GM06990 (cell line): ENCODE measurements around the gene FBXO48.

Experiments used
- DNase-seq: peaks from one replicate; pipeline ENCODE4 v3.0.0-alpha.2; 2011; ENCODE audit not compliant: insufficient read length; ENCODE audit errors: extremely low read depth
- H3K27me3 ChIP-seq: replicated peaks from 2 replicates; pipeline ENCODE4 v1.6.0; 2011; ENCODE audit warnings: low read length; ENCODE audit not compliant: control insufficient read depth, insufficient read depth
- H3K36me3 ChIP-seq: 2 replicates; pipeline ENCODE4 v1.5.1; 2011; ENCODE audit warnings: low read length; ENCODE audit not compliant: control insufficient read depth, insufficient read depth
- H3K4me3 ChIP-seq: replicated peaks from 2 replicates; pipeline ENCODE4 v1.5.1; 2011; ENCODE audit warnings: low read depth, mild to moderate bottlenecking, control low read depth, low read length
- TF ChIP-seq, protein P1 (sequence below): IDR thresholded peaks from 2 replicates; pipeline ENCODE4 v1.5.1; 2011; ENCODE audit warnings: low read length, control low read depth, mild to moderate bottlenecking, inconsistent platforms; ENCODE audit not compliant: insufficient read depth, poor library complexity, severe bottlenecking

FBXO48 gene

GRCh38 chr2:68418419-68418818, 48.7 kb downstream of the FBXO48 start:
- Histone ChIP-seq H3K27me3 (no peaks in the 10 kb centered on the region), H3K36me3 (no peaks in the 10 kb centered on the region), H3K4me3 (no peak overlapping the region)
- TF ChIP-seq, protein P1, sequence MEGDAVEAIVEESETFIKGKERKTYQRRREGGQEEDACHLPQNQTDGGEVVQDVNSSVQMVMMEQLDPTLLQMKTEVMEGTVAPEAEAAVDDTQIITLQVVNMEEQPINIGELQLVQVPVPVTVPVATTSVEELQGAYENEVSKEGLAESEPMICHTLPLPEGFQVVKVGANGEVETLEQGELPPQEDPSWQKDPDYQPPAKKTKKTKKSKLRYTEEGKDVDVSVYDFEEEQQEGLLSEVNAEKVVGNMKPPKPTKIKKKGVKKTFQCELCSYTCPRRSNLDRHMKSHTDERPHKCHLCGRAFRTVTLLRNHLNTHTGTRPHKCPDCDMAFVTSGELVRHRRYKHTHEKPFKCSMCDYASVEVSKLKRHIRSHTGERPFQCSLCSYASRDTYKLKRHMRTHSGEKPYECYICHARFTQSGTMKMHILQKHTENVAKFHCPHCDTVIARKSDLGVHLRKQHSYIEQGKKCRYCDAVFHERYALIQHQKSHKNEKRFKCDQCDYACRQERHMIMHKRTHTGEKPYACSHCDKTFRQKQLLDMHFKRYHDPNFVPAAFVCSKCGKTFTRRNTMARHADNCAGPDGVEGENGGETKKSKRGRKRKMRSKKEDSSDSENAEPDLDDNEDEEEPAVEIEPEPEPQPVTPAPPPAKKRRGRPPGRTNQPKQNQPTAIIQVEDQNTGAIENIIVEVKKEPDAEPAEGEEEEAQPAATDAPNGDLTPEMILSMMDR, result no peak
- no peak for DNase-seq

- H3K36me3 ChIP-seq, result no peaks in the 10 kb centered on the region
- no peak for DNase-seq
- TF ChIP-seq, protein P1, result no peak
- H3K4me3 ChIP-seq, result no peak overlapping the region
- H3K27me3 ChIP-seq, result no peaks in the 10 kb centered on the region
Measured at GRCh38 chr2:68417926-68418325, 49.2 kb downstream of the FBXO48 start.

- H3K4me3 ChIP-seq, result no peak overlapping the region
- TF ChIP-seq, protein P1, result no peak
- no peaks in the 10 kb centered on the region for H3K36me3 ChIP-seq
- no peaks in the 10 kb centered on the region for H3K27me3 ChIP-seq
- no peak for DNase-seq
Measured at GRCh38 chr2:68416081-68416675, 50.9 kb downstream of the FBXO48 start.

DNA sequence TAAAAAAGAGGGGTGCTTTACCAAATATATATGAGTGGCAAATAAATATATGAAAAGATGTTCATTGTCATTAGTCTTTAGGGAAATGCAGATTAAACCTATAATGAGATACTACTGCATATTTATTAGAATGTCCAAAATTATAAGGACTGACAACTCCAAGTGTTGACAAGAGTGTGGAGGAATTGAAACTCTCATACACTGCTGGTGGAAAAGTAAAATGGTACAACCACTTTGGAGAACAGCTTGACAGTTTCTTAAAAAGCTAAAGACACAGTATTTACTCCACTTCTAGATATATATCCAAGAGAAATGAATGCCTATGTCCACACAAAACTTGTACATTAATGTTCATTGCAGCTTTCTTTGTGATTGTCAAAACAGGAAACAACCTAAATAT, 51.6 kb downstream of the FBXO48 start:
- TF ChIP-seq, protein P1, result no peak
- H3K36me3 ChIP-seq, result no peaks in the 10 kb centered on the region

GRCh38 chr2:68414876-68415275, 52.2 kb downstream of the FBXO48 start:
- Histone ChIP-seq H3K4me3 (no peak overlapping the region), H3K36me3 (no peaks in the 10 kb centered on the region), H3K27me3 (no peaks in the 10 kb centered on the region)
- DNase-seq, result no peak
- TF ChIP-seq, protein P1, result no peak

More for the DNA sequence above, 51.6 kb downstream of the FBXO48 start:
- no peaks in the 10 kb centered on the region for H3K27me3 ChIP-seq
- H3K4me3 ChIP-seq, result no peak overlapping the region
- no peak for DNase-seq

DNA sequence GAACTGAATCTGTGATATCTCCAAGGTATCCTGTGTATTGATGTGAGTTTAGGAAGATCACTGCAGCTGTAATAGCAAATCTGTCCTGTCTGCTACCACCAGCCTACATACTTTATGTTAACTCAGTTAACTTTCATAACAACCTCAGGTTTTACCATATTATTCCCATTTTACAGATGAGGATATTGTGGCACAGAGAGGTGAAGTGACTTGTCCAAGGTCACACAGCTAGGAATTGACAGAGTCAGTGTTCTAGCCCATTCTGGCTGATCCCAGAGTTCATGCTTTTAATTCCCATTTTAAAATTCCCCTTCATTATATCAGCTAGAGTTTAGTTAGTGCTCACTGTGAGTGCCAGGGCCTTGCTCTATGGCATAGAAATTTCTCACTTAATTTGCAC, 52.6 kb downstream of the FBXO48 start:
- TF ChIP-seq, protein P1, result no peak
- Histone ChIP-seq H3K27me3 (no peaks in the 10 kb centered on the region), H3K36me3 (no peaks in the 10 kb centered on the region), H3K4me3 (no peak overlapping the region)
- DNase-seq, result no peak
